Skeletal muscle tissue (tissue), 4 donors: ENCODE data around the gene PTPRE. TPM values are rescaled to one million over a fixed set of nuclear protein-coding genes. Genes with fewer than 3 reads are reported as not detected.

Experiments used
- H3K27ac ChIP-seq: one replicate; pipeline ENCODE4 v1.7.0; 2013; ENCODE audit warnings: mild to moderate bottlenecking, low read depth, low read length, inconsistent platforms
- H3K27me3 ChIP-seq, 3 donors: one replicate each; pipeline ENCODE4 v1.7.0; 2013; ENCODE audit warnings: low read length in 3 of 3; ENCODE audit not compliant: control insufficient read depth in 3 of 3, insufficient read depth in 3 of 3
- H3K36me3 ChIP-seq, 3 donors: one replicate each; pipeline ENCODE4 v1.7.0; 2013; ENCODE audit warnings: low read length in 3 of 3; ENCODE audit not compliant: control insufficient read depth in 3 of 3, insufficient read depth in 3 of 3
- H3K4me1 ChIP-seq, 3 donors: one replicate each; pipeline ENCODE4 v1.7.0; 2013; ENCODE audit warnings: low read length in 3 of 3, mild to moderate bottlenecking in 3 of 3; ENCODE audit not compliant: control insufficient read depth in 3 of 3, insufficient read depth in 3 of 3
- H3K4me3 ChIP-seq, 3 donors: one replicate each; pipeline ENCODE4 v1.7.0; 2013; ENCODE audit warnings: low read length in 3 of 3
- H3K9ac ChIP-seq, 3 donors: one replicate each; pipeline ENCODE4 v1.7.0; 2013; ENCODE audit warnings: low read length in 3 of 3, mild to moderate bottlenecking in 3 of 3, moderate library complexity in 2 of 3, low read depth in 1 of 3
- H3K9me3 ChIP-seq, 3 donors: one replicate each; pipeline ENCODE4 v1.7.0; 2013; ENCODE audit warnings: low read length in 3 of 3; ENCODE audit not compliant: control insufficient read depth in 3 of 3
- total RNA-seq: library from RNA; depleted of rRNA; stranded (reverse); fragments of >200 nt; gene quantifications from one replicate; pipeline ENCODE4 v1.2.3, GENCODE V29; 2014
- donor health status: Osteomylitis.

Gene PTPRE
- total RNA-seq, 1 donor from 2014 or later = 7.8 TPM

- Histone ChIP-seq H3K4me1 (peaks cover 0 to 4% (median 3%) of the 10 kb centered on the region in 3 donors), H3K36me3 (peaks cover 0 to 3% (median 0%) of the 10 kb centered on the region in 3 donors), H3K9me3 (no peaks in the 10 kb centered on the region), H3K4me3 (no peak overlapping the region), H3K9ac (no peak overlapping the region), H3K27me3 (peaks cover 0 to 3% (median 0%) of the 10 kb centered on the region in 3 donors), H3K27ac (no peak overlapping the region)
Measured at GRCh38 chr10:128045833-128046120, 138.9 kb downstream of the PTPRE start.

GRCh38 chr10:128046156-128046952 lies 139.5 kb downstream of the PTPRE start:
- no peak overlapping the region for H3K4me3 ChIP-seq
- no peak overlapping the region for H3K27ac ChIP-seq

GRCh38 chr10:128046953-128047290 lies 140.0 kb downstream of the PTPRE start:
- peak overlapping the region in 1 of 3 donors; percentile 14 for H3K9ac ChIP-seq
- no peak overlapping the region for H3K4me3 ChIP-seq
- peaks cover 0 to 3% (median 0%) of the 10 kb centered on the region in 3 donors for H3K27me3 ChIP-seq
- no peak overlapping the region for H3K27ac ChIP-seq
- H3K4me1 ChIP-seq = peaks cover 0 to 4% (median 3%) of the 10 kb centered on the region in 3 donors
- no peaks in the 10 kb centered on the region for H3K9me3 ChIP-seq
- peaks cover 0 to 3% (median 0%) of the 10 kb centered on the region in 3 donors for H3K36me3 ChIP-seq

More at GRCh38 chr10:128046156-128046952, 139.5 kb downstream of the PTPRE start:
- peak overlapping the region in 1 of 3 donors; percentile 14 for H3K9ac ChIP-seq
- peaks cover 0 to 3% (median 0%) of the 10 kb centered on the region in 3 donors for H3K36me3 ChIP-seq
- no peaks in the 10 kb centered on the region for H3K9me3 ChIP-seq
- H3K4me1 ChIP-seq = peaks cover 0 to 4% (median 3%) of the 10 kb centered on the region in 3 donors
- peaks cover 0 to 3% (median 0%) of the 10 kb centered on the region in 3 donors for H3K27me3 ChIP-seq

GRCh38 chr10:128047351-128047750 lies 140.4 kb downstream of the PTPRE start:
- Histone ChIP-seq H3K27ac (peak overlapping the region; percentile 44), H3K4me1 (peaks cover 0 to 4% (median 3%) of the 10 kb centered on the region in 3 donors), H3K27me3 (peaks cover 0 to 3% (median 0%) of the 10 kb centered on the region in 3 donors), H3K9me3 (no peaks in the 10 kb centered on the region), H3K4me3 (peak overlapping the region in 1 of 3 donors; percentile 40), H3K9ac (peak overlapping the region in 1 of 3 donors; percentile 38), H3K36me3 (peaks cover 0 to 3% (median 0%) of the 10 kb centered on the region in 3 donors)

GRCh38 chr10:128047991-128048818 lies 141.3 kb downstream of the PTPRE start:
- Histone ChIP-seq H3K36me3 (peaks cover 0 to 3% (median 0%) of the 10 kb centered on the region in 3 donors), H3K9me3 (no peaks in the 10 kb centered on the region), H3K27me3 (peaks cover 0 to 3% (median 0%) of the 10 kb centered on the region in 3 donors), H3K27ac (peak overlapping the region; percentile 44), H3K4me1 (peaks cover 0 to 4% (median 3%) of the 10 kb centered on the region in 3 donors), H3K9ac (peak overlapping the region in 1 of 3 donors; percentile 38), H3K4me3 (peak overlapping the region in 2 of 3 donors; percentile 40 to 46)

GRCh38 chr10:128048819-128049210 lies 141.9 kb downstream of the PTPRE start:
- H3K36me3 ChIP-seq = peaks cover 0 to 3% (median 0%) of the 10 kb centered on the region in 3 donors
- peaks cover 0 to 4% (median 3%) of the 10 kb centered on the region in 3 donors for H3K4me1 ChIP-seq
- peaks cover 0 to 3% (median 0%) of the 10 kb centered on the region in 3 donors for H3K27me3 ChIP-seq
- peak overlapping the region in 1 of 3 donors; percentile 32 for H3K9ac ChIP-seq
- peak overlapping the region in 2 of 3 donors; percentile 40 to 46 for H3K4me3 ChIP-seq
- H3K27ac ChIP-seq = peak overlapping the region; percentile 44
- no peaks in the 10 kb centered on the region for H3K9me3 ChIP-seq

GRCh38 chr10:128049226-128050120 lies 142.6 kb downstream of the PTPRE start:
- Histone ChIP-seq H3K4me1 (peaks cover 0 to 4% (median 3%) of the 10 kb centered on the region in 3 donors), H3K27me3 (peaks cover 0 to 3% (median 0%) of the 10 kb centered on the region in 3 donors), H3K36me3 (peaks cover 0 to 3% (median 0%) of the 10 kb centered on the region in 3 donors), H3K4me3 (peak overlapping the region in 1 of 3 donors; percentile 11), H3K9ac (peak overlapping the region in 1 of 3 donors; percentile 32), H3K27ac (peak overlapping the region; percentile 44), H3K9me3 (no peaks in the 10 kb centered on the region)

GRCh38 chr10:128050121-128050516 lies 143.2 kb downstream of the PTPRE start:
- H3K9me3 ChIP-seq = no peaks in the 10 kb centered on the region
- H3K4me3 ChIP-seq = no peak overlapping the region
- no peak overlapping the region for H3K27ac ChIP-seq
- peaks cover 0 to 3% (median 0%) of the 10 kb centered on the region in 3 donors for H3K27me3 ChIP-seq
- H3K4me1 ChIP-seq = peaks cover 0 to 4% (median 3%) of the 10 kb centered on the region in 3 donors
- H3K9ac ChIP-seq = no peak overlapping the region
- H3K36me3 ChIP-seq = peaks cover 0 to 7% (median 0%) of the 10 kb centered on the region in 3 donors

- H3K27ac ChIP-seq = no peak overlapping the region
- H3K4me1 ChIP-seq = peaks cover 0 to 4% (median 3%) of the 10 kb centered on the region in 3 donors
- peaks cover 0 to 10% (median 0%) of the 10 kb centered on the region in 3 donors for H3K36me3 ChIP-seq
- no peak overlapping the region for H3K4me3 ChIP-seq
- no peaks in the 10 kb centered on the region for H3K9me3 ChIP-seq
- no peak overlapping the region for H3K9ac ChIP-seq
- peaks cover 0 to 3% (median 0%) of the 10 kb centered on the region in 3 donors for H3K27me3 ChIP-seq
Measured at GRCh38 chr10:128050936-128051335, 144.0 kb downstream of the PTPRE start.
